Measurements from ENCODE around the gene DENND2C.

The DENND2C gene

GRCh38 chr1:114547076-114547475, 122.8 kb downstream of the DENND2C start:
- DNase-seq (ENCODE audit: low read depth in 2 of 3, low spot score in 2 of 3), result no peak

GRCh38 chr1:114545796-114546195, 124.1 kb downstream of the DENND2C start:
- no peak for DNase-seq (ENCODE audit: low read depth in 2 of 3, low spot score in 2 of 3)

GRCh38 chr1:114545315-114545714, 124.5 kb downstream of the DENND2C start:
- DNase-seq (ENCODE audit: low read depth in 2 of 3, low spot score in 2 of 3), result no peak

- DNase-seq (ENCODE audit: low read depth in 2 of 3, low spot score in 2 of 3), result no peak
Observed at GRCh38 chr1:114540821-114541220, 129.0 kb downstream of the DENND2C start.

GRCh38 chr1:114540272-114540671, 129.6 kb downstream of the DENND2C start:
- no peak for DNase-seq (ENCODE audit: low read depth in 2 of 3, low spot score in 2 of 3)

GRCh38 chr1:114536043-114536442, 133.8 kb downstream of the DENND2C start:
- no peak for DNase-seq (ENCODE audit: low read depth in 2 of 3, low spot score in 2 of 3)

GRCh38 chr1:114535401-114535800, 134.4 kb downstream of the DENND2C start:
- no peak for DNase-seq (ENCODE audit: low read depth in 2 of 3, low spot score in 2 of 3)

Data from activated CD8-positive, alpha-beta memory T cell treated with anti-CD3 and anti-CD28 coated beads for 48 hours (primary cell).